CD4-positive, alpha-beta T cell treated with Interleukin-6 for 4 hours (primary cell): ENCODE data around the gene COQ5.
A peak's percentile ranks its signal among the peaks of the same experiment; 100 is the strongest.
"Not testable (repeated sequence)": the region's sequence is repeated elsewhere in the genome, so short reads cannot be mapped to it uniquely, and the experiment has no call there.

Experiments used
- DNase-seq: peaks from one replicate; pipeline ENCODE4 v3.0.0-alpha.2; 2020; ENCODE audit warnings: mixed read lengths

The COQ5 gene, protein sequence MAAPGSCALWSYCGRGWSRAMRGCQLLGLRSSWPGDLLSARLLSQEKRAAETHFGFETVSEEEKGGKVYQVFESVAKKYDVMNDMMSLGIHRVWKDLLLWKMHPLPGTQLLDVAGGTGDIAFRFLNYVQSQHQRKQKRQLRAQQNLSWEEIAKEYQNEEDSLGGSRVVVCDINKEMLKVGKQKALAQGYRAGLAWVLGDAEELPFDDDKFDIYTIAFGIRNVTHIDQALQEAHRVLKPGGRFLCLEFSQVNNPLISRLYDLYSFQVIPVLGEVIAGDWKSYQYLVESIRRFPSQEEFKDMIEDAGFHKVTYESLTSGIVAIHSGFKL

DNA sequence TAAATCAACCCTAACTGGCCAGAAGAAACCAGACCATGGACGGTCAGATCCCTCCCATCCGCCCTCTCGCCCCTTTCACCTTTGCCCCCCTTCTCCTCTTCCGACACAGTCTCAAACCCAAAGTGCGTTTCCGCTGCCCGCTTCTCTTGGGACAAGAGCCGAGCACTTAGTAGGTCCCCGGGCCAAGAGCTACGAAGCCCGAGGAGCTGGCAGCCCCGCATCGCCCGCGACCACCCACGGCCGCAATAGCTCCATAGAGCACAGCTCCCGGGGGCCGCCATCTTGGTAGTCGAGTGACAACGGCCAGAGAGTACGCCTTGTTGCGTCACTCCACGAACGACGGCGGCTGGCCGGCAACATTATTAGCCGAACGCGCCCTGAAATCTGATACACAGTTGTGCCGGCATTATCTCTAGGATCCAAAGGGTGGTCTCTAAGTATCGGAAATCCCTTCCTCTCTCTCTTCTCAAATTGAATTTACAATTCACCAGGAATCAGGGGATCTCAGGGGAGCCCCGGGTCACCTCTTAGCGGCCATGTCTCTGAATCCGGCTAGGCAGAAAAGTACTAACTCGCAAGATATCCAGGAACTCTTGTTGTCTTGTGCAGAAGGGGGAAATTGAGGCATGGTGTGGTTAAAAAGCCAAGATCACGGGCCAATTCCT, at the start of gene COQ5:
Gene COQ5 (minus strand): TSS at position 298 of the 665 bp plus-strand sequence. CDS start 17 bp downstream, at position 281.
- peak; percentile 84 for DNase-seq

DNA sequence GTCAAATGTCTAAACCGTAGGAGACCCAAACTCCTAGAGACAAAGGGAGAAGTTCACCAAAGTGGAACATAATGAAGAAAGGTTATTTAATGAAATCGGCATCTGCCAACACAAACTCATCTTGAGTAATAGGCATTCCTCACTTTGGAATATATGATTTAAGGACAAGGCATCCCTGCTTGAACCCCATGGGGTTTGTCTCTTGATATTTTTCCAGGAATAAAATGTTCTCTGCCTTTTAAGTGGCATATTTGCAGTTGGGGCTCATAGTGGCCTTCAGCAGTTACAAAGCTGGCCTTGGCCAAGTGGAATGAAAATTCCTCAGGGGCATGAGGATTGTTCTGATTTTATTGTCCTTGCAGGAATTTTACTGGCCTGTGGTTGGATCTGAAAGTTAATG, 45.1 kb upstream of the COQ5 start:
- no peak for DNase-seq

DNA sequence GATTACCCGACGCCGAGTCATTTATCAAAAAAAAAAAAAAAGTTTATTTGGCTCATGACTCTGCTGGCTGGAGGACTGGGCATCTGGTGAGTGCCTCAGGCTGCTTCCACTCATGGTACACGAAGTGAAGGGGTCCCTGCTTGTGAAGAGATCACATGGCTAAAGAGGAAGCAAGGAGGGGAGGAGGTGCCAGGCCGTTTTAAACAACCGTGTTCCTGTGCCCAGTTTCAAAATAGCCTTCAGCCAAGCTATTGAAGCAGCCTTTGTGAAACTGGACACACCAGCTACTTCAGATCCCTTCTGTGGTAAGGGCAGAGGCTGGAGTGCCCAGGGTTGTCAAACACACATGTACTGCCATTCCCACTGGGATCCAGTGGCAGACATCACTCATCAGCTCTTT, 44.6 kb upstream of the COQ5 start:
- DNase-seq, result no peak

DNA sequence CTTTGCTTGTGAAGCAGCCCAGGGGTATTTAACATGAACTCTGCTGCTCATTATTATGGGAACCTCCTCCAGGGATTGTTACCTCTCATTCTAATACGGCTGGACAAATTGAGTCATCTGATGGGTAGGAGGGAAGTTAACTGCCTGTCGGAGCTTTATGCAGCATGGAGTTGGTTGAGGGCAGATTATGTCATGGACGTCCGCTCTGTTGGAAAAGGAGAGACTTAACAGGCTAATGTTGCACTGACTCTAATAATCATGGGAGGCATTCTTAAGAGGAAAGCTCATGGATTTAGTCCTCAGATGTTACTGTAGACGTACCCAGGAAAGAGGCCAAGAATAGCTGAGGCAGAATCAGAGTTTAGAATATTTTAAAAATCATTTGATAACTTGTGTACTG, 42.3 kb upstream of the COQ5 start:
- DNase-seq, result no peak

DNA sequence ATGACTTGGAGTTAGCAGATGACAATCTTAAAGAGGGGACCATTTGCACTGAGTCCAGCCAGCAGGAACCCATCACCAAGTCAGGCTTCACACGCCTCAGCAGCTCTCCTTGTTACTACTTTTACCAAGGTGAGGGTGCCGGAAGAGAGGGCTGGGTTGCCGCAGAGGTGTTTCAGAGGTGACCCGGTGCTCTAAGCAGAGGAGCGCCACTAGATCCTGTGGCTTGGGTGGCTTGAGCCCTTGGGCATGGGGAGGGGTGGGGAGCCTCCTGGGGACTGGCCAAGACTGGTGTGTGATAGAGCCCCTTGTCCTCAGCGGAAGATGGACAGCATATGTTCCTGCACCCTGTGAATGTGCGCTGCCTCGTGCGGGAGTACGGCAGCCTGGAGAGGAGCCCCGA, 34.5 kb upstream of the COQ5 start:
- no peak for DNase-seq

DNA sequence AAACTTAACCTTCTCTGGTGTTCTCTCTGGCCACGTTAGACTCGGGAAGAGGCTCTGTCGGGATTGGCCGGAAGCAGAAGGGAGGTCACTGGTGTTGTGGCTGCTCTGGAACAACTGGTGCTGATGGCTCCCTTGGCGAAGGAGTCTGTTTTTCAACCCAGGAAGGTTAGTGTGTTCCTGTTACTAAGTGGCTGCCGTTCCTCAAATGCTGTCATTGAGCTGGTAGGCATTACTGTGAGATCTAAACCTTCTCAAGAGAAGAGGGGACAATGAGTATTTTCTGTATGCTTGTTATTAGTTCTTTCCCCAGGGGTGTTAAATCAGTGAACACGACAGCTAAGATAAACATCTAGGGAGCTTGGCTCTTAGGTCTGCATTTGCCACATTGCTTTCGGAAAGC, 33.9 kb upstream of the COQ5 start:
- DNase-seq, result no peak

DNA sequence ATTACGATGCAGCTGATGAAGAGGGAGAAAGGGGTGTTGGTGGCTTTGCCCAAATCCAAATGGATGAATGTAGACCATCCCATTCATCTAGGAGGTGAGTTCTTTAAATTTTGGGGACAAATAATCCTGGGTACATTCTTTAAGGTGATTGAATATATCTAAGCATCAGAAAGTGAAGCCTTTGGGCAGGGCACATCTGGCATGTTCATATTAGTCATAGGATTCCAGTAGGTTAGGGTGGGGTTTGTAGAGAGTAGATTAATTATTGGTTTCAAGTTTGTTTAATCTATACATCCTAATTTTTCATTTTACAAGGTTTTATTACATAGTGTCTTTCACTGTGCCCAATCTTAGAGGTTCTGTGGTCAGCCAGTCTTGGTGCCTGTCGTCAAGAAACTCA, 28.6 kb upstream of the COQ5 start:
- DNase-seq, result no peak

DNA sequence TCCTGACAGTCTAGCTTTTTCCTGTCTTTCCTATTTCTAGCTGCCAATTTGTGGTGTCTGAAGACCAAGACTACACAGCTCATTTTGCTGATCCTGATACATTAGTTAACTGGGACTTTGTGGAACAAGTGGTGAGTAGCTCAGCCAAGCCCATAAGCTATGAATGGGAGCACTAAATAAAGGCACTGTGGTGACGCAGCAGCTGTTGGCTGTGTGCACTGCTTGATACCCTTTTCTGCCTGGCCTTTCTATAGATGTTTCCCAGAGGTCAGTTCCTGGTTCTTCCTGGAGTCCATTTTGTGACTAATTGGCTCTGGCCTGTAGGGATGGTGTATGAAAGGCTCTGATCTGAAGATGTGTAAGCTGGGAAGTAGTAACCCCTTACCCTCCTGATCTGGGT, 25.7 kb upstream of the COQ5 start:
- DNase-seq, result no peak

DNA sequence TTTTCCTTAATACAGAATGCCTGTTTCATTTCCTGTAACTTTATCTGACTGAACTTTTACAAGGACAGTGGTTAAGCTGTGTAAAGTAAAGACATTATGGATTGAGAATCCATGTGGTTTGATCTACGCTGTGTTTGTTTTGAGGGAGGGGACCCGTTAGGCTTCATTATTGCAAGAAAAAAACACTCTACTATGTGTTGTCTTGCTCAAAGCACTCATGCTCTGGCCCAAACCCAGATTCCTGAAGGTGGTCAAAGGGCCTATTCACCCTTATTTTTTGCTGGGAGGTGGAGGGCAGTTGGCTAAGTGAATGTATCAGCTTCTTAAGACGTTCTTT, 17.1 kb upstream of the COQ5 start:
- no peak for DNase-seq

DNA sequence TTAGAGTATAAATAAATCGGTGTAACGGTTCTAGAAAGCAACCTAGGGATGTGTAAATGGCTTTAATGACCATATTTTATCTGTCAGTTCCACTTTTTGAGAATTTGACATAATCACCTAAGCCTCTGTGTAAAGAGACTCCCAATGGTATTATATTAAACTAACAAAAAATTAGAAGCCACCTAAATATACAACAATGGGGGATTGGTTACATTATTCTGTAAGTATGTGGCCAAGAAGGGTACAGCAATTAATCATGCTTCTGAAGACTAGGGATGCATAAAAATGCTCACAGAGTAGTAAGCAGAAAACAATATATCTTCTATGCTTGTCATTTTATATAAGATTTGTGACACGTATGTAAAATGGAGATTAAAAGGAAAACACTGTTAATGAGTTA, 15.7 kb upstream of the COQ5 start:
- no peak for DNase-seq

DNA sequence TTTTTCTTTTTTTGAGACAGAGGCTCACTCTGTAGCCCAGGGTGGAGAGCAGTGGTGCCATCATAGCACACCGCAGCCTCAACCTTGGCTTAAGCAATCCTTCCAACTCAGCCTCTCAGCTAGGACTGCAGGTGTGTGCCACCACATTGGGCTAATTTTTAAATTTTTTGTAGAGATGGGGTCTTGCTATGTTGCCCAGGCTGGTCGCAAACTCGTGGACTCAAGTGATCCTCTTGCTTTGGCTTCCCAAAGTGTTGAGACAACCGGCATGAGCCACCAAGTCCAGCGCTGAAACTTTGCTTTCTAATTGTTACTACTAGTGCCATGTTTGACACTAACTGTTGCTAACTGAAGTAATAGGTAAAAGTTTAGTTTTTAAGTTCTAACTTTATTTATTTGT, 13.2 kb upstream of the COQ5 start:
- DNase-seq, result no peak

DNA sequence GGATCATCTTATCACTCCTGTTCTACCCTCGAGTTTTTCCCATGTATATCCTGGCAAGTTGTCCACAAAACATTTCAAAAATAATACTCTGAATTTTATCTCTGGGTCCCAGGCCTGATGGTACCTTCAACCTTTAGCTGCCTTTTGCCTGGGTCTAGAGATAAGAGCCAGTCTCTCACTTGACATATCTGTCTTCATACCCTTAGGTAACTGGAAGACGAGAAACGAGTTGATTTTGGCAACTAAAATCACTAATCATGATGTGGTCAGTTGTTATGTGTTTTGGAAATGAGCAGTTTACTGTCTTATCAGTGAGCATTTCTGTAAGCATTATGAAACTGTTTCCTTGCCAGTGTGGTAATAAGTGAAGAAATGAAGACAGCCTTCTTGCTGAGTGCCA, 11.5 kb upstream of the COQ5 start:
- no peak for DNase-seq

DNA sequence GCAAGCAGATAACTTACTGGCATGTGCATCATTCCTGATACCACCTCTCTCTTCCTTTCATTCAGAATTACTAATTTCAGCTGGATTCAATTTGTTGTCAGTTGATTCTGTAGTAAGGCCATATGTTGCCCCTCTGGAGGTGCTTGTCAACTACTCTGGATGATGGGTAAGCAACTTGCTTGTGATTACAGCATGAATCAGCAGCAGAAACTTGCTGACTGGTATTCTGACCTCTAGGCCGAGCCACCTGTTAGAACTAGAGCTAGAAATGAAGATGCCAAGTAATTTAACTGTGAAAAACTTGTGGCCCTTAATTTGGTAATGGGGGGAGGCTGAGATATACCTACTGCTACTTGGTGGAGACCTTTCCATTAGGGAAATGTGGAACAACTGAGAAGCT, 10.3 kb upstream of the COQ5 start:
- no peak for DNase-seq

DNA sequence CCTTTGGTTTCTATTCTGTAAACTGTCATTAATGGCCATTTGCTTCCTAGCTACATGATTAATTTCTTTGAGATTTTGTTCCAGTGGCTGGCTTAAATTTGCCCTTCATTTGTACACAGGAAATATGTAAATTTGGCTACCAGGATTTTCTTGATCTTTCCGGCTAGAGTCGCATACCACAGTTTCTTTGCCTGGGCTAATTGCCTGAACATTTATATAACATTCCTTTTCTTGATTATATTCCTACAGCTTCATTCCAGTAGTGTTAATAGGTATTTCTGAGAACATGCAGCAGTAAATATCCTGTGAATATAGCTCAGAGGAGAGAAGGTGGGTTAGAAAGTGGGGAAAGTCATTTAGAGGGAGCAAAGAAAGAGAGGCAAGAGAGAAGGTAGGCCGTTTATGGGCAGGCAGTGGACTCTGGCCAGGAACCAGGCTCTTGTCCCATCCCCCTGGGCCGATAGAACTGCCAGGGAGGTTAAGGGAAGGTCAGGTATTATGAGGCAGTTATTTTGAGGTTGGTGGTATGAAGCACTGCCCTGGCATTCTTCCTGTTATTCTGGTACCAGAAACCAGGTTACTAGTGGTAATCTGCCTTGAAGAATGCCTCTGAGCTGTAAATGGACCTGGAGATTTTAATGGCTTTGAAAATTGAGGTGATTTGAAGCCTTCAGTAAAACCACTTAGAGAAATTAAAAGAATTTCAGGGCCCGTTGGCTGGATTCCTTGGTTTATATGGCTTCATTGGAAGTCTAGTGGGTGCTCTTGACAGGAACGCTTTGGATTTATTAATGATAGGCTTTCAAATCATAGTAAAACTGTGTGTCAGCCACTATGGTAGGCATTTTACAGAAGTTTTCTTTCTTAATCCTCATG, 9.6 kb upstream of the COQ5 start:
- no peak for DNase-seq

DNA sequence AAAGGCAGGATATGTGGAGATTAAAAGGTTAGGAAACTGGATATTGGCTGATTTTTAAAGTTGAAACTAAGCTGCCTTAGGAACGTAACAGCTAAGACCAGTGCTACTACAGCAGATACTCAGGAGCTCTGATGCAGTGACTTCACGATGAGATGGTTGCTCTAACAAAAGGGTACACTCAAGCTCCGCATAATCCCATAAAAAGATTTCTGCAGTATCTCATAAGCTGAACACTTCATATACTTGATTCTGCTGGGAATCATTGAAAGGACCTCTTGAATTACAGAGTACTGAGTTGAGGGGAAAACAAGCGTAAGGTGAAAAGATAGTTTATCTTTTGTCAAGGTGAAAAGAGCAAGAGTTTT, 8.9 kb upstream of the COQ5 start:
- no peak for DNase-seq

DNA sequence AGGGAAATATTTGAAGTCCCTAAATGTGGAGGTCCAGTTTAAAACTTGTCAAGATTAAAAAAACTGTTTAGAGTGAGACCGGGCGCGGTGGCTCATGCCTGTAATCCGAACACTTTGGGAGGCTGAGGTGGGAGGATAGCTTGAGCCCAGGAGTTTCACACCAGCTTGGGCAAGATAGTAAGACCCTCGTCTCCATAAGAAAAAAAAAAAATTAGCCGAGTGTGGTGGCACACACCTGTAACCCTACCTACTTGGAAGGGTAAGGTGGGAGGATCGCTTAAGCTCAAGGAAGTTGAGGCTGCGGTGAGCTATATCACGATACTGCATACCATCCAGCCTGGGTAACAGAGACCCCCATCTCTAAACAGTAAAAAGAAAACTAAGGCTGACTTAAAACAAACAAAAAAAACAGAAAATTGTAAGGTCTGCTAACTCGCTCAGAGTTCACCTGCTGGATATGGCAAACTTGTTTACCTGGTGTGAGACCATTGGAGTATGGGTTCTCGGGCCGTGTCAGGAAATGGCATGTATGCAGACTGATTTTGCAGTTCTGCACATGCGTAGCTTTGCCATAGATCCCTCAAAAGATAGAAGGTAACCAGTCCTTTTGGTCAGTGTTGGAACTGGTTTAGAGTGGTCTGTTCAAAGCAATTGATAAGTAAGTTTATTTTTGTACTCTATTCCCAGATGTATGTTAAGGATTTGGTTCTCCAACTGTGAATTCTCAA, 7.3 kb upstream of the COQ5 start:
- DNase-seq, result peak; percentile 51

DNA sequence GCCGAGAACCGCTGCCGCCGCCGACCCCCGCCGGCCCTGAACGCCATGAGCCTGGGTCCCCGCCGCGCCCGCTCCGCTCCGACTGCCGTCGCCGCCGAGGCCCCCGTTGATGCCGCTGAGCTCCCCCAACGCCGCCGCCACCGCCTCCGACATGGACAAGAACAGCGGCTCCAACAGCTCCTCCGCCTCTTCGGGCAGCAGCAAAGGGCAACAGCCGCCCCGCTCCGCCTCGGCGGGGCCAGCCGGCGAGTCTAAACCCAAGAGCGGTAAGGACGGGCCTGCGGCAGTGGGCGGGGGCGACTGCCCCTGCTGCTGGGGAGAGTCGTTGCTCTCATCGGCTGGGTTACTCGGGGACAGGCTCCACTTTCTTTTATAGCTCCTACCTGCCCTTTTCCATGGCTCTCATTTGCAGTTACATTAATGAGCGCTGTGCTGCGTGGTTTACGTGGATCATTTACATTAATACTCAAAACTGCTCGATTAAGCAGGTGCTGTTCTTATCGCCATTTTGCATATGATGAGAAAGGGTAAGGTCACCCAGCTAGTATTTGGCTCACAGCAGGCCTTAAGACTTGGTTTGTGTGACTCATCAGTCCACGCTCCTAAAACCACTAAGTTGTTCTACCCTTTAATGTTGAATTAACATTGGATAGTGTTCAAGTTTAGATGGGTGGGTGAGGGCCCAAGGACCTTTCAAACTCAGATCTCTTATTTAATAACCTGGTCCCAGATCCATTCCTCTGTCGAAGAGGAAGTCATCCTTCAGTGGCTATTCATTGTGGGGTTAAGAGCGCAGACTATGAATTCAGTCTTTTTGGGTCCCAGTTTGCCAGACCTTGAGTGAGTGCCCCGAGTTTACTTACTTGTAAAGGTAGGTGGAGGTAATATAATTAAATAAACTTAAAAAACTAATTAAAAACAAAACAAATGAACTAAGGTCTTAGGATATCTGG, 6.0 kb upstream of the COQ5 start:
- peak; percentile 48 for DNase-seq

DNA sequence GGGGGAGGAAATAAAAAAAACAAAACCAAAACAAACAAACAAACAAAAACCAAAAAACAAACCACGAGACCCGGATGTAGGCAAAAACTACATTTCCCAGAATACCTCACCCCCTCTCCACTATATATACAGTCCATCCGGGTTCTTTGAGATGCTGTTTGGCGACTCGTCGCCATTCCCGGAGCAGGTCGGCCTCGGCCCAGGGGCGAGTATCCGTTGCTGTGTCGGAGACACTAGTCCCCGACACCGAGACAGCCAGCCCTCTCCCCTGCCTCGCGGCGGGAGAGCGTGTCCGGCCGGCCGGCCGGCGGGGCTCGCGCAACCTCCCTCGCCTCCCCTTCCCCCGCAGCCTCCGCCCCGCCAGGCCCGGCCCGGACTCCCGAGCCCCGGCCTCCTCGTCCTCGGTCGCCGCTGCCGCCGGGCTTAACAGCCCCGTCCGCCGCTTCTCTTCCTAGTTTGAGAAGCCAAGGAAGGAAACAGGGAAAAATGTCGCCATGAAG, 5.3 kb upstream of the COQ5 start, which contains the start of gene RNF10:
Gene RNF10 (plus strand): TSS at position 154 of the 500 bp plus-strand sequence. CDS start 456 bp downstream, outside the sequence.
- peak; percentile 72 for DNase-seq

DNA sequence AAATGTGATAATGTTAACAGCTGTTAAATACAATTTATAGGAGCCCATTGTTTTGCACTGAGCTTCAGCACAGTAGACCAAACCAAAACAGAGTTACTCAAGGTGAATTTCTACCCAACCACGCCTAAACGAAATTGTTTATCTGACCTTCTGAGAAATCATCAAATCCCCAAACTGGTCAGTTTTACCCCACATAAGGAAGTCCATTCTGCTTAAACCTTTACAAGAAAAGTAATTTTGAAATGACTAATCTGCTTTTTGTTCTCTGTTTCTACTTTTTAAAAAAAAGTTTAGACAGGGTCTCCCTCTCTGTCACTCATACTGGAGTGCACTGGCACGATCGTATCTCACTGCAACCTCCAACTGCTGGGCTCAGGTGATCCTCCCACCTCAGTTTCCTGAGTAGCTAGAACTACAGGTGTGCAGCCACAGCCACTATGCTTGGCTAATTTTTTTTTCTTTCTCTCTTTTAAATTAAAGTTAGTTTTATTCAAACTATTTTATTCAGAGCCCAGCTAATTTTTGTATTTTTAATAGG, 3.8 kb upstream of the COQ5 start:
- DNase-seq, result no peak

DNA sequence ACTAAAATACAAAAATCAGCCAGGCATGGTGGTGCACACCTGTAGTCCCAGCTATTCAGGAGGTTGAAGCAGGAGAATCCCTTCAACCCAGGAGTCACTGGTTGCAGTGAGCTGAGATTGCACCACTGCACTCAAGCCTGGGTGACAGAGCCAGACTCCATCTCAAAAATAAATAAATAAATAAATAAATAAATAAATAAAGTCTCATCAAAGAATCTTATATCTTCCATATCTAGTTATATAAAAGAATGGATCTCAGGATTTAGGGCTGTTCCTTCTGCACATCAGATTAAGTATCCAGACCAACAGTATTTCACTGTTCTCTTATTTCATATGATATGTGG, 1.4 kb upstream of the COQ5 start:
- DNase-seq, result not testable (repeated sequence)

DNA sequence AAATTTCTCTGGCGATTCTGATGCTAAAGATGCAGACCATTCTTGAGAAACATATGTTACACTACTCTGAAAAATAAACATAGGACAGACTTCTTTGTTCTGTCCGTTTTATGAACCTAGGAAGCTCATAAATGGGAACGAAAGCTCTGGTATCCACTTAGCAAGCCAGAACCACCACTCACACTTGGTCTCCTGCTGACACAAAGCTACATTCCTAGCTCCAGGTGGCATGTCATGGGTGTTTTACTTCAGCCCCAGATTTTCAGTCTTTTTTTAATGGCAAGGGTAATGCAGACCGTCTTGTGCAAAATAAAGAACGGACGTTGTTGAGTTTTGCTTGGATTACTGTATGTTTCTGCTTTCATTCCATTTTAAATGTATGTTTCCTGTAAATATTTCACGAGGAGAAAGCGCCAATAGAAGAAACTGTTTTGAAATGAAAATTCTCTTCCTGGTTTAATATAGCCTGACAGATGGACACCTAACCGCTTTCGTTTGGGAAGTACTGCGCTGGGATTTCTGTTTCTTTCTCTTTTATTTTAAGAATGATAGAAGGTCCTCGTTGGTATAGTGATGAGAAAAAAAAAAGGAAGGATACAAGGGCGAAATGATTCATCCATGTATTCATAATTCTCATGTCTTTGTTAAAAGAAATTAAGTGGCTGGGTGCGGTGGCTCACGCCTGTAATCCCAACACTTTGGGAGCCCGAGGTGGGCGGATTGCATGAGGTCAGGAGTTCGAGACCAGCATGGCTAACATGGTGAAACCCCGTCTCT, 871 bp upstream of the COQ5 start:
- no peak for DNase-seq
